ENCODE measurements around the gene ZNF468.
"Not testable (repeated sequence)": the region's sequence is repeated elsewhere in the genome, so short reads cannot be mapped to it uniquely, and the experiment has no call there.

ZNF468 gene

DNA sequence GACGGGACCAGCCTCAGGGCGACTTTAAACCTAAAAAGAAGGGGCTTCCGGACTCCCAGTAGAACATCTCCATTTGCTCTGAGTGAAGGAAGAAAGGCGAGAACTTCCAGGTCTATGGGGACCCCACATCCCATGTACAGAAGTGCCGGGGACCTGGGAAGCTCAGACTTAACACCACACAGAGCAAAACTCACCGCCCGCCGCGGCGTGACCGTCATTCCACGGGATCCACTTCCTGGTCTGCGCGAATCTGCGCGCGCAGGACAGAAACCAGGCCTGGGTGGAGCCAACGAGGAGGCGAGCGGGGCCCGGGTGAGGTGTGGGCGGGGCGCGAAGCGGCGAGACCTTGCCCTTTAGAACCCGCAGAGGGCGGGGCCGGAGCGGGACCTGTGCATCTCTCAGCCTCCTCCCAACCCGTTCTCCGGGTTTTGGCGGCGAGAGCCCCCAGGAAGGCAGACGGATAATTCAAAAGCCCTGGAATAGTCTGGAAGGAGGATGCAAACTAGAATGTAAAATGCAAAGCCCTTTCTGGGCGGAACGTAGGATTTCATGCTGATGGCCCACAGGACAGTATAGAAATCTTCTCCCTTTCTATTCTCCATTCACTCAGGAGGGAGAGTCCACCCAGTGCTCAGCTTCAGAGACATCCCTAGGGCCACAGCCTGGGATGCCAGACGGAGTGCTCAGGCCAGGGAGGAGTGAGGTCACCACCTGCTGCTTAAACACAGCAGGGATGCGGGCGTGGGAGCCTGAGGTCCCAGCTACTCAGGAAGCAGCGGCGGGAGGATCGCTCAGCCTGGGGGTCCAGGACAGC is at the start of gene ZNF468:
ZNF468 (minus strand) TSS at position 242 of the 814 bp plus-strand sequence. CDS start 3,347 bp downstream, outside the sequence.
- not testable (repeated sequence) for DNase-seq

DNA sequence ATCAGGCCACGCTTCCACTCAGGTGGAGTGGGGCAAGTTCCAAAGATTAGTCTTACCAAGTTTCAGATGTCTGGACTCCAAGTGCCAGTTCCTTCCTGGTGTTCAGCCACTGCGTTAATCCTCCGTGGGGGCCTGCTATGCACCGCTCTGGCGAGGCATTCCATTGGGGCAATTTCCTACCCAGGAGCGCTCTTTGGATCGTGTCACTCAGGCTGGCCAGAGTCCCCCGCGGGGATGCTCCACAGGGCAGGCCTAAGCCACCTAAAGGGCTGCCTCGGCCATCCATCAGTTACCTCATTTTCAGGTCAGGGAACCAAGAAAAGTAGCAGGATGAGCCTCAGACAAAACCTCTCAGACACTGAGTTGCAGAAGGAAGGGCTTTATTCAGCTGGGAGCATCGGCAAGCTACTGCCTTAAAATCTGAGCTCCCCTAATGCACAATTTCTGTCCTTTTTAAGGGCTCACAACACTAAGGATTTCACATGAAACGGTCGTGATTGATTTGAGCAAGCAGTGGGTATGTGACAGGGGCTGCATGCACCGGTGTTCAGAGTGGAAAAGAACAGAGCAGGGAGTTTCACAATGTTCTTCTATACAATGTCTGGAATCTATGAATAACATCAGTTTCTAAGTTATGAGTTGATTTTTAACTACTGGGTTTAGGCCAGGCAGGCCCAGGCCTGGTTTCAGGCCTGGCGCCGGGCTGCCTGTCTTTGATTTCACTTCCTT is 46.8 kb upstream of the ZNF468 start:
- not testable (repeated sequence) for DNase-seq

DNA sequence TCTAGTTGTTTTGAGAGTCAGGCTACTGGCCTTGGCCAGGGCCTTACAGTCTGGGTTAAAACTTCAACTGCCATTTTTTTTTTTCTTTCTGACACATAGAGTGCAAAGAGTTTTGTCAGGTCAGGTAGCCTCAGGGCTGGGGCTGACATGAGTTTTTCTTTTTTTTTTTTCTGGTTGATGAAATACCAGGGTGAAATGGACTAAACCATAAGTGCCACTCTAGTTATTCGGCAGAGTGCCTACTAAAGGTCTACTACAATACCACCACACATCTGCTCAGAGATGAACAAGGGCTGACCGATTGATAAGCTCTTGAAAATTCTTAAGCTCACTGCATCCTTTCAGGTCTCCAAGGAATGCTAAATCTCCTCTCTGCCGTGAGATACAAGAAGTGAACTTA is 44.4 kb upstream of the ZNF468 start:
- DNase-seq, result no peak

DNA sequence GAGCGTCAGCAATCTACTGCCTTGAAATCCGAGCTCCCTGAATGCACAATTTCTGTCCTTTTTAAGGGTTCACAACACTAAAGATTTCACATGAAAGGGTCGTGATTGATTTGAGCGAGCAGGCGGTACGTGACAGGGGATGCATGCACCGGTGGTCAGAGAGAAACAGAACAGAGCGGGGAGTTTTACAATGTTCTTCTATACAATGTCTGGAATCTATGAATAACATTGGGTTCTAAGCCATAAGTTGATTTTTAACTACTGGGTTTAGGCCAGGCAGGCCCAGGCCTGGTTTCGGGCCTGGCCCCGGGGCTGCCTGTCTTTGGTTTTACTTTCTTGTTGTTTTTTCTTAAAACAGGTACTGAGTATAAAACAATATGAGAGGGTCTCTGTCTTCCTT is 41.2 kb upstream of the ZNF468 start:
- DNase-seq, result not testable (repeated sequence)

DNA sequence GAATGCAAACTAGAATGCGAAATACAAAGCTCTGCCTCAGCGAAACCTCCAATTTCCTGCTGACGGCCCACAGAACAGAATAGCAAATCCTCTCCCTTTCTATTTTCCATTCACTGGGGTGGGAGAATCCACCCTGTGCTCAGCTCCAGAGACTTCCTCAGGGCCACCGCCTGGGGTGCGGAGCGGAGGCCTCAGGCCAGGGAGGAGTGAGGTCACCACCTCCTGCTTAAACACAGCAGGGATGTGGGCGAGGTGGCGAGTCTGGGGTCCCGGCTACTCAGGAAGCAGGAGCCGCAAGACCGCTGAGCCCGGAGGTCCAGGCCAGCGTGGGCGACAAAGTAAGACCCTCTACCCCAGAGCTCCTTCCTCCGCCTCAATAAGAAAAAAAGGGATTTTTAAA is 40.7 kb upstream of the ZNF468 start:
- no peak for DNase-seq

DNA sequence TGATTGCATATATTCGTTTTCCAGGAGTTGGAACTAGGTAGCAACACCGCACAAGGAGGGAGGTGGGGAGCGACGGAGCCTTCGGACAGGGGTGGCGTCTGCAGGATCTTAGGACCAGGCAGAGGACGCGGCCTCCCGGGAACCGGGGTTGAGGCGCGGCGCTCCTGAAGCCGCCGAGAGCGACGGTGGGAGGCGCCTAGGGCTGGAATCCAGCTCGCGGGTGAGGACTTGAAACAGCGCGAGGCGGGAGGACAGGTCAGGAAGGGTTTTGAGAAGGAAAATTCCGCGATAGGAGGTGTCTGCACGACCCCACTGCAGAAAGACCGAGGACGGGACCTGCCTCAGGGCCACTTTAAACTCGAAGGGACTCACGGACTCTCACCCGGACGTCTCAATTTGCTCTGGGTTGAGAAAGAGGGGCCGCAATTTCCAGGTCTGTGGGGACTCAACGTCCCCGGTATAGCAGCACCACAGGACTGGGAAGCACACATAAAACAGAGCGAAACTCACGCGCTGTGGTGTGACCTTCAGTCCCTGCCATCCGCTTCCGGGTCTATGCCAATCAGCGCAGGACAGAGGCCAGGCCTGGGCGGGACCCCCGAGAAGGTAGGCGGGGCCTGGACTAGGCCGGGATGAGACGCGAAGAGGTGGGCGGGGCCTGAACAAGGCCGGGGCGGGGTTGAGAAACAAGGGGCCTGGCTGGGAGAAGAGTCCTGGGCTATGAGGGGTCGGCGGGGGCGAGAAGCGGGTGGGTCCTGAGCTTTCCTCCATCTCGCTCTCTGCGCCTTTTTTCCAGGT is 39.9 kb upstream of the ZNF468 start, which contains the start of gene ZNF320:
ZNF320 (minus strand) TSS at position 498 of the 798 bp plus-strand sequence. CDS start 7,380 bp downstream, outside the sequence.
- DNase-seq, result peak; percentile 1

DNA sequence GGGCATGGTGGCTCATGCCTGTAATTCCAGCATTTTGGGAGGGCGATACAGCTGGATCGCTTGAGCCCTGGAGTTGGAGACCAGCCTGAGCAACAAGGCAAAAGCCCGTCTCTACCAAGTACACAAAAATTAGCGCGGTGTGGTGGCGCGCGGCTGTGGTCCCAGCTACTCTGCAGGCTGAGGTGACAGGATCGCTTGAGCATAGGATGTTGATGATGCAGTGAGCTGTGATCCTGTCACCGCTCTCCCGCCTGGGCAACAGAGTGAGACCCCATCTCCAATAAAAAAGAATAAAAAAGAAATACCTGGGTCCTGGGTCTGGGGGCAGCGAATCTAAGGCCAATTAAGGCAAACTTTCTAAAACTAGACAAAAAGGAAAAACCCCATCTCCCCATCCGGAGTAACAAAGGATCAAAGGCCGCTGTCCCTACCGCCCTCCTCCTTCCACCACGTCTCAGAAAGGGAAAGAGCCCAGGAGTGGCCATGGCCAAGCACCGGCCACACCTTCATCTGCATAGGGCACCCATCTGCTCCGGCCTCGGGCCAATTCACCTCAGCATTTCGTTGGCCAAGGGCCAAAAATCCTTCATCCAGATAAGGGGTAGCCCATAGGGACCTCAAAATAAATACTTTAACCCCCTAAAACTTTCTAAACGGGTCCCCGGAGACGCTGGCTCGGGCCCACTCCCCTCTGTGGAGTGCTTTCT is 39.2 kb upstream of the ZNF468 start:
- DNase-seq, result no peak

DNA sequence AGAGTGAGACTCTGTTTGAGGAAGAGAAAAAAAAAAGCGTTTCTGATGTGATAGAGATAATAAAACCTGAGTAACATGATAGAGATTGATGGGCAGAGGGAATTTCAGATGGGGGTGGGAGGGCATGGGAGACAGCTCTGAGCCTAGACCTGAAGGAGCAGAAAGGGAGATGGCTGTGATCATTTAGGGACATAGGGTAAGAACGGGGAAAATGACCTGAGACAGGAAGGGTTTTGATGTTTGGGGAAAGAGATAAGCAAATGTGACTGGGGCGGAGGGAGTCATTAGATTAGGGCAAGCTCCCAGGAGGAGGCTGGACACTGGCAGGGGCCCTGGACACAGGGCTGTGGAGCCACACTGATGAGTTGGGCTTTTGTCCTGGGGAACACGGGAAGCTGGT is 33.9 kb upstream of the ZNF468 start:
- no peak for DNase-seq

DNA sequence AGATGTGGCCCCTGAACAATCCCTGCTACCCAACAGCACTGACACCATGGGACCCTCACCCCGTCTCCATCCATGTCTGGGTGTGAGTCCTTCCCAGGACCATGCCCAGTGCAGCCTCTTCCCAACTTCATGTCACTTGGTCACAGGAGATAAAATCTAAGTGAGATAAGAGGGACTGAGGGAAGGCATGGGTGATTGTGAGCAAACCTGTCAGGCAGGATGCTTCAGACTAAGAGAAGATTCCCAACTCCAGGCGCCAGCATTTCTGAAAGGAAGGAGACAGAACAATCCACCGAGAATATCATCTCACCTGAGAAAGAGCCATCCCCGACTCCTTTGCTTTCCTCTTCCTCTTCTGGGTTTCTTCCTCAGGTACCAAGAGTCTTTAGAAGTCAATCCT is 32.5 kb upstream of the ZNF468 start:
- no peak for DNase-seq

DNA sequence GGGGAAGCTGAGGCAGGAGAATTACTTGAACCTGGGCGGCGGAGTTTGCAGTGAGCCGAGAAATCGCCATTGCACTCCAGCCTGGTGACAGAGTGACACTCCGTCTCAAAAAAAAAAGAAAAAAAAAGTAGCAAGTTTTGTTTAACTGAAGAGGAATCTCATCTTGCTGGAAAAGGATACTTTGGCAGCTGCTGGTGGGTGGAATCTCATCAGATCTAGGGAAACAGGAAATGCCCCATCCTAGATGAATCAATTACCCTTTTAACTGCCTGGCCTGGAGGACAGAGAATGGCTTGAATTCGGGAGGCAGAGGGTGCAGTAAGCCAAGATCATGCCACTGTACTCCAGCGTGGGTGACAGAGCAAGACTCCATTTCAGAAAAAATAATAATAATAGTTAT is 31.7 kb upstream of the ZNF468 start:
- no peak for DNase-seq

DNA sequence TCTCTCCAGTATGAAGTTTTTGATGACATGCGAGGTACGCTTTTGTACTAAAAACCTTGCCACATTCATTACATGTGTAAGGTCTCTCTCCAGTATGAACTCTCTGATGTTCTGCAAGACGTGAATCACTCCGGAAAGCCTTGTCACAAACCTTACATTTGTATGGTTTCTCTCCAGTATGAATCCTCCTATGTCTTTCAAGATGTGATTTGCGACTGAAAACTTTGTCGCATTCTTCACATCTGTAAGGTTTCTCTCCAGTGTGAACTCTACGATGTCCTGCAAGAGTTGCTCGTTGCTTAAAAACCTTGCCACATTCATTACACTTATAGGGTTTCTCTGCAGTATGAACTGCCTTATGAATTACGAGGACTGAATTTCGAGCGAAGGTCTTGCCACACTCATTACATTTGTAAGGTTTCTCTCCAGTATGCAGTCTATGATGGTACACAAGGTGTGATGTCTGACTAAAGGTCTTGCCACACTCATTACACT is 23.5 kb upstream of the ZNF468 start:
- DNase-seq, result no peak

DNA sequence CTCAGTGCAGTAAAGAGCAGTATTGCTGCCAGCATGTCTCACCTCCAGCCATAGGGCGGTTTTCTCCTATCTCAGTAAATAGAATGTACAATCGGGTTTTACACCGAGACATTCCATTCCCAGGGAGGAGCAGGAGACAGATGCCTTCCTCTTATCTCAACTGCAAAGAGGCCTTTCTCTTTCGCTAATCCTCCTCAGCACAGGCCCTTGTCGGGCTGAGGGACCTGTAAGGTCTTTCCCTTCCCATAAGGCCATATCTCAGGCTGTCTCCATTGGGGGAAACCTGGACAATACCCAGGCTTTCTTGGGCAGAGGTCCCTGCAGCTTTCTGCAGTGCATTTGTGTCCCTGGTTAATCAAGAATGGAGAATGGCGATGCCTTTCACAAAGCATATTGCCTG is 15.6 kb upstream of the ZNF468 start:
- not testable (repeated sequence) for DNase-seq

DNA sequence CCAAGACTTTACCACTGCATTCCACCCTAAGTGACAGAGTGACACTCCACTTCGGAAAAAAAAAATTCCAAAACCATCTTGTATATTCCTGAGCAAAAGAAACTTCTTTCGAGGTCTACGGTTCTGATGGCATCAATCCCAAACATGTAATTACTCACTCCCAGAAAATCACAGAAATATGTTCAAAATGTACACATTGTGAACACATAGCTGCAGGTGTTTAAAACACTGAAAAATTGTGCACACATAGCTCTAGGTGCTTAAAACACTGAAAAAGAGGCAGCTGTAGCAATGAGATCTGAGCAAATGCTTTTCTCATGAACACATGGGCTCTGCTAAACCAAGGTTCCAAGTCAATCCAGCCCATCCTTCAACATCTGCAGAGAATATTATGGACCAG is 14.0 kb upstream of the ZNF468 start:
- DNase-seq, result no peak

DNA sequence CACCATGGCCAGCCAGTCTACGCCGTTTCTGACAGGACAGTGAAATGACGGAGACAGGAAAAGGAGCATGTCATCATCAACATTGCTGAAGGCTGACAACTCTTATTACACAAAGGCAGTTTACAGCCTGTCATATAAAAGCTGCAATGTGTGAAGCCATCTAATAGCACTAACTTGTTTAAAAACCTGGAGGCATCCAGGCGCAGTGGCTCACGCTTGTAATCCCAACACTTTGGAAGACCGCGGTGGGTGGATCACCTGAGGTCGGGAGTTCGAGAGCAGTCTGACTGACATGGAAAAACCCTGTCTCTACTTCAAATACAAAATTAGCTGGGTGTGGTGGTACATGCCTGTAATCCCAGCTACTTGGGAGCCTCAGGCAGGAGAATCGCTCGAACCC is 10.6 kb upstream of the ZNF468 start:
- not testable (repeated sequence) for DNase-seq

DNA sequence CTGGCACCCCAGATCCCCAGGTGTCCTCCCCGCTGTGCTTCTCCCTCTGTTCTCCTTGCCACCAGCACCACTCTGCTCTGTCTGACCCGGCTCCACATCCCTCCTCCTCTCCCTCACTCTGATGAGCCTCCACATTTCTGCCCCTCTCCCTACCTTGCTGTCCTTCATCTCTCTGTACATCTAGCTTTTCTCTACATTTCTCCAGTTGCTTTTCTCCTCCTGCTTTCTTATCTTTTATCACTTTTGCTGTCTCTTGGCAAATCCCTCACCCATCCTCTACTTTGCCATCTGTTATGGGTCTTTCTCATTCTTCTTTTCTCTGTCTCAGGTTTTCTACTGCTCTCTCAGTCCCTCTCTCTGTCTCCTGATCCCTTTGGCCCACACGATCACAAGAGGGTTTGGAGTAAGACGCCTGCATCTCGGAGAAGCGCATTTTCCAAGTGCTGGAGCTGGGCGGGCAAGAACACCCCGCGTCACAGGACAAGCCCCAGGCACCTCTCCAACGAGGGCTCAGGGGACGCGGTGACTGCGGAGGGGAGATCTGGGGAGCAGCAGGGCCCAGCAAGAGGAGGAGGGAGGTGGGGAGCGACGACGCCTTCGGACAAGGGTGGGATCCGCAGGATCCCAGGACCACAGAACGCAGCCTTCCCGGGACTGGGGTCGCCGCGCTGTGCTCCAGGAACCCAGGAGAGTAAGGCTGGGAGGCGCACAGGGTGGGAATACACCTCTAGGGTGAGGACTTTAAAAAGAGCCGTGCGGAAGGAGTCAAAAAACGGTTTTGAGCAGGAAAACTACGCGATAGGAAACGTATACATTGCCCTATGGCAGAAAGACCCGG is 660 bp downstream of the ZNF468 start:
- DNase-seq, result not testable (repeated sequence)

DNA sequence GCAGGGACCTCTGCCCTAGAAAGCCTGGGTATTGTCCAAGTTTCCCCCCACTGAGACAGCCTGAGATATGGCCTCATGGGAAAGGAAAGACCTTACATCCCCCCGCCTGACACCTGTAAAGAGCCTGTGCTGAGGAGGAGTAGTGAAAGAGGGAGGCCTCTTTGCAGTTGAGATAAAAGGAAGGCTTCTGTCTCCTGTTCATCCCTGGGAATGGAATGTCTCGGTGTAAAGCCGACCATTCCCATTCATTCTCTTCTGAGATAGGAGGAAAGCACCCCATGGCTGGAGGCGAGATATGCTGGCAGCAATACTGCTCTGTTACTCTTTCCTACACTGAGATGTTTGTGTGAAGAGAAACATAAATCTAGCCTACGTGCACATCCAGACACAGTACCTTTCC is 10.1 kb downstream of the ZNF468 start:
- DNase-seq, result not testable (repeated sequence)

DNA sequence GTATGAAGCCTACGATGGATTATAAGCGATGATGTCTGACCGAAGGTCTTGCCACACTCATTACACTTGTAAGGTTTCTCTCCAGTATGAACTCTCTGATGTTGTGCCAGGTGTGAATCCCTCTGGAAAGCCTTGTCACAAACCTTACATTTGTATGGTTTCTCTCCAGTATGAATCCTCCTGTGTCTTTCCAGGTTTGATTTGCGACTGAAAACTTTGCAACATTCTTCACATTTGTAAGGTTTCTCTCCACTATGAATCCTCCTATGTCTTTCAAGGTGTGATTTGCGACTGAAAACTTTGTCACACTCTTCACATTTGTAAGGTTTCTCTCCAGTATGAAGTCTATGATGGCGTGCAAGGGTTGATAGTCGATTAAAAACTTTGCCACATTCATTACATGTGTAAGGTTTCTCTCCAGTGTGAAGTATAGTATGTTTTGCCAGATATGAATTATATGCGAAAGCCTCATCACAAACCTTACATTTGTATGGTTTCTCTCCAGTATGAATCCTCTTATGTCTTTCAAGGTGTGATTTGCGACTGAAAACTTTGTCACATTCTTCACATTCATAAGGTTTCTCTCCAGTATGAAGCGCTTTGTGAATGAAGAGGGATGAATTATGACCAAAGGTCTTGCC is 16.5 kb downstream of the ZNF468 start:
- not testable (repeated sequence) for DNase-seq

DNA sequence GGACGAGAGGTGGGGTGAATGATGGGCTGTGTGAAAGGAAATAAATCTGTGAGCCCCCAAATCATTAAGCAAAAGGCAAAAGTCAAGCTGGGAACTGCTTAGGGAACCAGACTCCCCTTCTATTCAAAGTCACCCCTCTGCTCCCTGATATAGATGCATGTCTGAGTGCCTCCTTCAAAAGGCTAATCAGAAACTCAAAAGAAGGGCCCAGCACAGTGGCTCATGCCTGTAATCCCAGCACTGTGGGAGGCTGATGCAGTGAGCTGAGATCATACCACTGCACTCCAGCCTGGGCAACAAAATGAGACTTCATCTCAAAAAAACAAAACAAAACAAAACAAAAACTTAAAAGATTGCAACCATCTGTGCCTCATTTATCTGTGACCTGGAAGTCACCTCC is 23.1 kb downstream of the ZNF468 start:
- DNase-seq, result not testable (repeated sequence)

DNA sequence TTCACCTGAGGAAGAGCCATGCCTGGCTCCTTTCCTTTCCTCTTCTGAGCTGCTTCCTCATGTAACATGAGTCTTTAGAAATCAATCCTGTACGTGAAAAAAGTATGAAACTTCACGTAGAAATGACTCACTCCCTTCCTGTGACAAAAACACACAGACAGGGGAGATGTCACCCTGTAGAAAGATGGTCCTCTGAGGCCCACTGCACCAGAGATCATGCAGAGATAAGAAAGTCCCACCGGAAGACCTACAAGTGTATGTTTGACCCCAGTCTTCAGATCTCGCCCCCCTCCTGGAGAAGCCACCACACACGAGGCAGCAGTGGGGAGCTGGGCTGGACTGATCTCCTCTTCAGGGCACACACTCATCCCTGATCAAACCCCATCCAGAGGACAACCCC is 23.9 kb downstream of the ZNF468 start:
- not testable (repeated sequence) for DNase-seq

DNA sequence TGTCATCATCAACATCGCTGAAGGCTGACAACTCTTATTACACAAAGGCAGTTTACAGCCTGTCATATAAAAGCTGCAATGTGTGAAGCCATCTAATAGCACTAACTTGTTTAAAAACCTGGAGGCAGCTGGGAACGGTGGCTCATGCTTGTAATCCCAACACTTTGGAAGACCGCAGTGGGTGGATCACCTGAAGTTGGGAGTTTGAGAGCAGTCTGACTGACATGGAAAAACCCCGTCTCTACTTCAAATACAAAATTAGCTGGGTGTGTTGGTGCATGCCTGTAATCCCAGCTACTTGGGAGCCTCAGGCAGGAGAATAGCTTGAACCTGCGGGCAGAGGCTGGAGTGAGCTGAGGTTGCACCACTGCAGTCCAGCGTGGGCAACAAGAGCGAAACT is 27.6 kb downstream of the ZNF468 start:
- not testable (repeated sequence) for DNase-seq

DNA sequence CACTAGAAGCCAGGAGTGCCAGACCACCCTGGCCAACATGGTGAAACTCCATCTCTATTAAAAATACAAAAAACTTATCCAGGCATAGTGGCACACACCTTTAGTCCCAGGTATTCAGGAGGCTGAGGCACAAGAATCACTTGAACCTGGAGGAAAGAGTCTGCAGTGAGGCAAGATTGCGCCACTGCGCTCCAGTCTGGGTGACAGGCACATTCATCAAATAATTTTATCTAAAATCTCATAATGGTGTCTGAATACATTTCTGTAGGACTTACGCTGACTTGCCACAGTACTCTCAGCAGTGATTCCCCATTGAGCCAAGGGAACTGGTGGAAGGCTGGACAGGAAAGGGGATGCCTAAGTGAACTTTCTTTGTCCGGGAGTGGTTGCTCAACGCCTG is 31.7 kb downstream of the ZNF468 start:
- DNase-seq, result no peak
